ENCODE measurements around the gene CNDP2. TPM values are rescaled to one million over a fixed set of nuclear protein-coding genes. Genes with fewer than 3 reads are reported as not detected.

Gene CNDP2
- total RNA-seq, 1 experiment from 2014 or later, result 75.3 TPM

DNA sequence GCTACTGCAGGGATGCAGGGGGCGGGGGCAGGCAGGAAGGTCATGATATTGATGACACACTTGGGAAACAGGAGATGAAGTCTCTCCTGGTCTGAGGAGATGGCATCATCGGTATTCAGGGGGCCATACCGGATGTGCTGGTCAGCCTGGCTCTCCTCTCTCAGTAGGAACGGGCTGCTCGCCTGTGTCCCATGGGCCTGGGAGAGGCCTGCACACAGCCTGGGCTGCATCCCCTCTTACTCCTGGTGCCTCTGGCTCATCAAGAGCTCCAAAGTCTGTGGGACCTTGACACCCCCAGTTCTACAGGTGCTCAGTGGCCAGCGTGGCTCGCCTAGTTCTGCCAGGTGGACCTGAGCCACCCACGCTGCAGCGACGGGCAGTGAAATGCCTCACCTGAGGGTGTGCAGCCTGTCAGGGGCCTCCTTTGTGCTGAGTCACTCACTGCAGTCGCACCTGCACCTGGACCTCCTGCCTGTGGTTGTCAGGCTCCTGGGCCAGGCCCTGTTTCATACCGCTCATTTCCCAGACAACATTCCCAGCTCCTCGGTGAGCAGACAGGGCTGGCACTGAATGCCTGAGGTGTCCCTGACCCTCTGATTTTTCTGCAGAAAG lies 19.6 kb downstream of the CNDP2 start:
- POLR2A ChIA-PET (ENCODE audit: low non-redundant PET), result no interaction called here
- no peak for DNase-seq (ENCODE audit: low spot score)
- Histone ChIP-seq H3K27me3 (replicated peaks; ENCODE audit: insufficient read depth, low read depth, low read length, poor library complexity) (no peaks in the 10 kb centered on the region), H3K27ac (ENCODE audit: low read depth, low read length, poor library complexity, severe bottlenecking) (no peak overlapping the region), H3K9me3 (ENCODE audit: low read depth, low read length, poor library complexity, severe bottlenecking) (no peaks in the 10 kb centered on the region), H3K4me1 (ENCODE audit: insufficient read depth, low read length, poor library complexity, severe bottlenecking) (no peaks in the 10 kb centered on the region), H3K36me3 (ENCODE audit: insufficient read depth, low read length, poor library complexity, severe bottlenecking) (no peaks in the 10 kb centered on the region), H3K4me3 (ENCODE audit: low read depth, low read length, poor library complexity, severe bottlenecking) (no peak overlapping the region)
- CTCF ChIA-PET, result no interaction called here
- no TSS peak for BruUV-seq (replicated peaks)
- TF ChIP-seq EZH2 (IDR thresholded peaks at IDR 0.05; ENCODE audit: borderline replicate concordance, low read depth, low read length, poor library complexity, severe bottlenecking), result no peak
- TF ChIP-seq, protein P1, sequence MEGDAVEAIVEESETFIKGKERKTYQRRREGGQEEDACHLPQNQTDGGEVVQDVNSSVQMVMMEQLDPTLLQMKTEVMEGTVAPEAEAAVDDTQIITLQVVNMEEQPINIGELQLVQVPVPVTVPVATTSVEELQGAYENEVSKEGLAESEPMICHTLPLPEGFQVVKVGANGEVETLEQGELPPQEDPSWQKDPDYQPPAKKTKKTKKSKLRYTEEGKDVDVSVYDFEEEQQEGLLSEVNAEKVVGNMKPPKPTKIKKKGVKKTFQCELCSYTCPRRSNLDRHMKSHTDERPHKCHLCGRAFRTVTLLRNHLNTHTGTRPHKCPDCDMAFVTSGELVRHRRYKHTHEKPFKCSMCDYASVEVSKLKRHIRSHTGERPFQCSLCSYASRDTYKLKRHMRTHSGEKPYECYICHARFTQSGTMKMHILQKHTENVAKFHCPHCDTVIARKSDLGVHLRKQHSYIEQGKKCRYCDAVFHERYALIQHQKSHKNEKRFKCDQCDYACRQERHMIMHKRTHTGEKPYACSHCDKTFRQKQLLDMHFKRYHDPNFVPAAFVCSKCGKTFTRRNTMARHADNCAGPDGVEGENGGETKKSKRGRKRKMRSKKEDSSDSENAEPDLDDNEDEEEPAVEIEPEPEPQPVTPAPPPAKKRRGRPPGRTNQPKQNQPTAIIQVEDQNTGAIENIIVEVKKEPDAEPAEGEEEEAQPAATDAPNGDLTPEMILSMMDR (conservative IDR thresholded peaks at IDR 0.05; ENCODE audit: low read depth, low read length), result no peak
- intact Hi-C loops (cut with micrococcal nuclease; ENCODE audit: unreplicated experiment), result no loop called here

GRCh38 chr18:74516271-74517235 lies 20.4 kb downstream of the CNDP2 start:
- DNase-seq (ENCODE audit: low spot score), result no peak
- no TSS peak for BruUV-seq (replicated peaks)
- H3K4me1 ChIP-seq (ENCODE audit: insufficient read depth, low read length, poor library complexity, severe bottlenecking), result no peaks in the 10 kb centered on the region
- H3K9me3 ChIP-seq (ENCODE audit: low read depth, low read length, poor library complexity, severe bottlenecking), result no peaks in the 10 kb centered on the region
- TF ChIP-seq EZH2 (IDR thresholded peaks at IDR 0.05; ENCODE audit: borderline replicate concordance, low read depth, low read length, poor library complexity, severe bottlenecking), result no peak
- TF ChIP-seq, protein P1 (conservative IDR thresholded peaks at IDR 0.05; ENCODE audit: low read depth, low read length), result no peak
- intact Hi-C loops (cut with micrococcal nuclease; ENCODE audit: unreplicated experiment), result no loop called here
- H3K4me3 ChIP-seq (ENCODE audit: low read depth, low read length, poor library complexity, severe bottlenecking), result no peak overlapping the region
- H3K27ac ChIP-seq (ENCODE audit: low read depth, low read length, poor library complexity, severe bottlenecking), result no peak overlapping the region
- no peaks in the 10 kb centered on the region for H3K27me3 ChIP-seq (replicated peaks; ENCODE audit: insufficient read depth, low read depth, low read length, poor library complexity)
- no peaks in the 10 kb centered on the region for H3K36me3 ChIP-seq (ENCODE audit: insufficient read depth, low read length, poor library complexity, severe bottlenecking)
- ChIA-PET POLR2A (ENCODE audit: low non-redundant PET) (no interaction called here), CTCF (no interaction called here)

GRCh38 chr18:74517236-74517630 lies 21.1 kb downstream of the CNDP2 start:
- no peak overlapping the region for H3K4me3 ChIP-seq (ENCODE audit: low read depth, low read length, poor library complexity, severe bottlenecking)
- H3K27ac ChIP-seq (ENCODE audit: low read depth, low read length, poor library complexity, severe bottlenecking), result no peak overlapping the region
- H3K4me1 ChIP-seq (ENCODE audit: insufficient read depth, low read length, poor library complexity, severe bottlenecking), result no peaks in the 10 kb centered on the region
- no TSS peak for BruUV-seq (replicated peaks)
- POLR2A ChIA-PET (ENCODE audit: low non-redundant PET), result no interaction called here
- H3K27me3 ChIP-seq (replicated peaks; ENCODE audit: insufficient read depth, low read depth, low read length, poor library complexity), result no peaks in the 10 kb centered on the region
- no peak for TF ChIP-seq EZH2 (IDR thresholded peaks at IDR 0.05; ENCODE audit: borderline replicate concordance, low read depth, low read length, poor library complexity, severe bottlenecking)
- TF ChIP-seq, protein P1 (conservative IDR thresholded peaks at IDR 0.05; ENCODE audit: low read depth, low read length), result no peak
- intact Hi-C loops (cut with micrococcal nuclease; ENCODE audit: unreplicated experiment), result no loop called here
- H3K9me3 ChIP-seq (ENCODE audit: low read depth, low read length, poor library complexity, severe bottlenecking), result no peaks in the 10 kb centered on the region
- CTCF ChIA-PET, result no interaction called here
- H3K36me3 ChIP-seq (ENCODE audit: insufficient read depth, low read length, poor library complexity, severe bottlenecking), result no peaks in the 10 kb centered on the region
- DNase-seq (ENCODE audit: low spot score), result no peak

Measured in A673 (cell line).